ENCODE results near the gene RPAP3. TPM values are rescaled to one million over a fixed set of nuclear protein-coding genes. Genes with fewer than 3 reads are reported as not detected.

The RPAP3 gene
- polyA plus RNA-seq, 3 donors, result 9.6 to 20.6 (median 19.0) TPM

DNA sequence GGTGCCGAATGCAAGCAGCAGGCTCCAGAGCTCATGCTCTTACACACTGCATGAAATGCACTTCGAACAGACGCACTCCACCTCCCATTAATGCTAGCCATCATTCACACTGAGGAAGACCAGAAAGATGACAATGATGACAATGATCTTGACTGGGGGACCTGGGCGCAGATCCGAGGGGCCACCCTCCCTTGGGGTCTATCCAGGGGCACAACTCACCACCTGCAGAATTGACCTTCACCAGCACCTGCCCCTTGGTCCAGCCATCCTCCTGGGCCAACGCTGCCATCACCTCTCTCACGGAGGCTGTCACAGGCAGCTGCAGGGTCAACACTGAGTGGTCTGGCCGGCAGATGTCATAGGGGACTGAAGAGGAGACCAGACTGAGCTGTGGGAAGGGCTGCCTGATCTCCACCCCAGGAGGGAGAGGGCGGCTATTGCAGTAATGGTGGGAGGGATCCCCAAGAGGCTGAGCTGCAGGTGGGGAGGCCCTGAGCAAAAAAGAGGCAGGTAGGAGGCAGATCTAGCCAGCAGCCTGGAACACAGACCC lies 37.6 kb upstream of the RPAP3 start:
- H3K36me3 Mint-ChIP-seq, result peaks cover 0 to 2% of the 10 kb centered on the region in 2 donors
- intact Hi-C loops (cut with micrococcal nuclease), result loop anchor here (2.0 to 5.0 kb wide), 3 partner anchors 34 to 93 kb away; no protein-coding TSS in a partner anchor
- H3K4me1 Mint-ChIP-seq, result peaks cover 40% of the 10 kb centered on the region

DNA sequence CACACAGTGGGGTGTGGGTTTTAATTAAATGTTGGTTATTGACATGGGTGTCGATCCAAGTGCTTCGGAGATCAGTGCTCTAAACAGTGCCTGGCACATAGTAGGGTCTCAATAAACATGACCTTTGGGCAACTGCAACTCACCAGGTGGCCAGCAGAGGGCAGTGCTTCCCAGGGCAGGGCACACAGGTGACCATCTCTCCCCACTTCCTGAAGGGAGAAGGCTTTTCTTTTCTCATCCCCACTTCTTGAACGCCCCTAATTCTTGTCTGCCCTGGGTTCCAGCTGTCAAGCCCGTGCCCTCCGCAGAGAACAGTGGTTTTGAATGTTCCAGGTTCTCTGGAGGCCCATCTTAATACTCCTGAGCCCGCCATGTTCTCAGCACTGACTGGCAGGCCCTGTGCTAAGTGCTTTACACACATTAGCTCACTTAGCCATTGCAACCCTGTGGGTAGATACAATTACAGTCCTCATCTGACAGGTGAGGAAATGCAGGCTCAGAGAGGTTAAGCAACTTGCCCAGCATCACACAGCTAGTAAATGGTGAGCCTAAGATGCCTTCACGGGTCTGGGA lies 36.5 kb upstream of the RPAP3 start:
- H3K4me1 Mint-ChIP-seq, result peaks cover 40% of the 10 kb centered on the region
- intact Hi-C loops (cut with micrococcal nuclease), result loop anchor here (2.0 to 5.0 kb wide), 3 partner anchors 35 to 94 kb away; no protein-coding TSS in a partner anchor
- H3K27ac Mint-ChIP-seq, result no peak overlapping the region
- peaks cover 16 to 26% (median 18%) of the 10 kb centered on the region in 3 donors for H3K27me3 Mint-ChIP-seq (ENCODE audit: low read depth in 3 of 3)
- Histone ChIP-seq H3K36me3 (replicated peaks in 1 of 2; ENCODE audit: control insufficient read depth in 1 of 2, insufficient read depth in 2 of 2, low read length in 2 of 2) (no peaks in the 10 kb centered on the region), H3K4me3 (replicated peaks in 1 of 3; ENCODE audit: low read depth in 2 of 3, low read length in 3 of 3) (no peak overlapping the region), H4K20me1 (ENCODE audit: insufficient read depth, low read length) (no peaks in the 10 kb centered on the region), H3K4me1 (ENCODE audit: control insufficient read depth in 1 of 2, insufficient read depth in 2 of 2, low read length in 2 of 2) (peaks cover 21 to 26% of the 10 kb centered on the region in 2 donors), H3K27ac (ENCODE audit: low read depth in 1 of 2, low read length in 2 of 2) (no peak overlapping the region), H3K9ac (ENCODE audit: insufficient read depth, low read length, poor library complexity, severe bottlenecking) (no peak overlapping the region), H3K4me2 (replicated peaks; ENCODE audit: extremely low read depth, low read length, poor library complexity, severe bottlenecking) (no peak overlapping the region), H3K79me2 (ENCODE audit: insufficient read depth, low read length) (no peaks in the 10 kb centered on the region), H3K27me3 (ENCODE audit: control insufficient read depth in 2 of 2, insufficient read depth in 2 of 2, low read length in 2 of 2) (no peaks in the 10 kb centered on the region), H3K9me3 (replicated peaks in 1 of 2; ENCODE audit: control insufficient read depth in 1 of 2, insufficient read depth in 1 of 2, low read length in 2 of 2) (no peaks in the 10 kb centered on the region), H2AFZ (ENCODE audit: insufficient read depth, low read depth, low read length, poor library complexity, severe bottlenecking) (no peak overlapping the region)
- H3K36me3 Mint-ChIP-seq, result peaks cover 0 to 2% of the 10 kb centered on the region in 2 donors
- TF ChIP-seq, protein P1, sequence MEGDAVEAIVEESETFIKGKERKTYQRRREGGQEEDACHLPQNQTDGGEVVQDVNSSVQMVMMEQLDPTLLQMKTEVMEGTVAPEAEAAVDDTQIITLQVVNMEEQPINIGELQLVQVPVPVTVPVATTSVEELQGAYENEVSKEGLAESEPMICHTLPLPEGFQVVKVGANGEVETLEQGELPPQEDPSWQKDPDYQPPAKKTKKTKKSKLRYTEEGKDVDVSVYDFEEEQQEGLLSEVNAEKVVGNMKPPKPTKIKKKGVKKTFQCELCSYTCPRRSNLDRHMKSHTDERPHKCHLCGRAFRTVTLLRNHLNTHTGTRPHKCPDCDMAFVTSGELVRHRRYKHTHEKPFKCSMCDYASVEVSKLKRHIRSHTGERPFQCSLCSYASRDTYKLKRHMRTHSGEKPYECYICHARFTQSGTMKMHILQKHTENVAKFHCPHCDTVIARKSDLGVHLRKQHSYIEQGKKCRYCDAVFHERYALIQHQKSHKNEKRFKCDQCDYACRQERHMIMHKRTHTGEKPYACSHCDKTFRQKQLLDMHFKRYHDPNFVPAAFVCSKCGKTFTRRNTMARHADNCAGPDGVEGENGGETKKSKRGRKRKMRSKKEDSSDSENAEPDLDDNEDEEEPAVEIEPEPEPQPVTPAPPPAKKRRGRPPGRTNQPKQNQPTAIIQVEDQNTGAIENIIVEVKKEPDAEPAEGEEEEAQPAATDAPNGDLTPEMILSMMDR (IDR thresholded peaks at IDR 0.05), result peak; percentile 100
- H3K9me3 Mint-ChIP-seq, result peaks cover 0 to 1% (median 0%) of the 10 kb centered on the region in 7 donors
- no peak overlapping the region for H3K4me3 Mint-ChIP-seq
- WGBS (ENCODE audit: insufficient coverage), result 67% methylated on average over 6 of the region's 7 CpGs
- DNase-seq, result peak; percentile 43 to 65 (median 64)

More for the DNA sequence above, 37.6 kb upstream of the RPAP3 start:
- Mint-ChIP-seq H3K9me3 (peaks cover 0 to 1% (median 0%) of the 10 kb centered on the region in 7 donors), H3K27me3 (ENCODE audit: low read depth in 3 of 3) (peaks cover 17 to 30% (median 18%) of the 10 kb centered on the region in 3 donors), H3K4me3 (no peak overlapping the region), H3K27ac (peak overlapping the region in 2 of 7 donors; percentile 13 to 72)
- Histone ChIP-seq H3K27ac (ENCODE audit: low read depth in 1 of 2, low read length in 2 of 2) (no peak overlapping the region), H3K4me3 (replicated peaks in 1 of 3; ENCODE audit: low read depth in 2 of 3, low read length in 3 of 3) (no peak overlapping the region), H4K20me1 (ENCODE audit: insufficient read depth, low read length) (no peaks in the 10 kb centered on the region), H3K79me2 (ENCODE audit: insufficient read depth, low read length) (no peaks in the 10 kb centered on the region), H3K9ac (ENCODE audit: insufficient read depth, low read length, poor library complexity, severe bottlenecking) (no peak overlapping the region), H3K36me3 (replicated peaks in 1 of 2; ENCODE audit: control insufficient read depth in 1 of 2, insufficient read depth in 2 of 2, low read length in 2 of 2) (no peaks in the 10 kb centered on the region), H3K4me2 (replicated peaks; ENCODE audit: extremely low read depth, low read length, poor library complexity, severe bottlenecking) (no peak overlapping the region), H3K27me3 (ENCODE audit: control insufficient read depth in 2 of 2, insufficient read depth in 2 of 2, low read length in 2 of 2) (no peaks in the 10 kb centered on the region), H3K9me3 (replicated peaks in 1 of 2; ENCODE audit: control insufficient read depth in 1 of 2, insufficient read depth in 1 of 2, low read length in 2 of 2) (no peaks in the 10 kb centered on the region), H3K4me1 (ENCODE audit: control insufficient read depth in 1 of 2, insufficient read depth in 2 of 2, low read length in 2 of 2) (peaks cover 21 to 26% of the 10 kb centered on the region in 2 donors), H2AFZ (ENCODE audit: insufficient read depth, low read depth, low read length, poor library complexity, severe bottlenecking) (no peak overlapping the region)
- DNase-seq, result no peak
- WGBS (ENCODE audit: insufficient coverage), result 89% methylated on average over 6 of the region's 9 CpGs
- TF ChIP-seq, protein P1 (IDR thresholded peaks at IDR 0.05), result no peak
